Activated CD8-positive, alpha-beta T cell treated with anti-CD3 and anti-CD28 coated beads for 36 hours (primary cell): ENCODE results near the gene HAUS7. TPM values are rescaled to one million over a fixed set of nuclear protein-coding genes. Genes with fewer than 3 reads are reported as not detected.

Experiments used
- ATAC-seq: fragments of 200-7000 bp; cut with Tn5 transposase; one replicate; pipeline ENCODE4 v1.10.0; 2021; ENCODE audit warnings: mild to moderate bottlenecking, moderate library complexity
- CTCF ChIA-PET: fragments of 350-600 bp; sonication (Branson Sonifier 250); formaldehyde crosslinking; loops from one replicate; lab custom pipeline; 2021; ENCODE audit warnings: antibody characterized with exemption; lab: Charles Lee
- POLR2A ChIA-PET: fragments of 350-600 bp; sonication (Branson Sonifier 250); formaldehyde crosslinking; loops from one replicate; lab custom pipeline; 2021; ENCODE audit warnings: antibody characterized with exemption; lab: Charles Lee
- DNase-seq: peaks from one replicate; pipeline ENCODE4 v3.0.0-alpha.2; 2020
- H3K27ac Mint-ChIP-seq: one replicate; pipeline ENCODE4 v1.8.0; 2021; ENCODE audit warnings: mild to moderate bottlenecking, mixed read lengths
- H3K27me3 Mint-ChIP-seq: one replicate; pipeline ENCODE4 v1.8.0; 2021; ENCODE audit warnings: mixed read lengths
- H3K36me3 Mint-ChIP-seq: one replicate; pipeline ENCODE4 v1.8.0; 2021; ENCODE audit warnings: low read depth, mixed read lengths
- H3K4me1 Mint-ChIP-seq: one replicate; pipeline ENCODE4 v1.8.0; 2021; ENCODE audit warnings: low read depth, mixed read lengths
- H3K4me3 Mint-ChIP-seq: one replicate; pipeline ENCODE4 v1.8.0; 2021; ENCODE audit warnings: mild to moderate bottlenecking, moderate library complexity, mixed read lengths
- H3K9me3 Mint-ChIP-seq: one replicate; pipeline ENCODE4 v1.8.0; 2021; ENCODE audit warnings: mixed read lengths
- intact Hi-C: fragments of 100-400 bp; cut with micrococcal nuclease; formaldehyde crosslinking; loops from one replicate; pipeline ENCODE4 v1.10.0; 2022
- total RNA-seq, 2 experiments: library from RNA; stranded (reverse); gene quantifications; one replicate each; pipeline ENCODE4 v1.2.3, GENCODE V29; 2021
- TF ChIP-seq, protein P1 (sequence below): fragments of 200-600 bp; IDR thresholded peaks from one replicate; pipeline ENCODE4 v1.8.0; 2022; ENCODE audit warnings: antibody characterized with exemption, mild to moderate bottlenecking

HAUS7 gene
- total RNA-seq, 2 experiments from 2014 or later = 47.2 to 58.8 TPM

DNA sequence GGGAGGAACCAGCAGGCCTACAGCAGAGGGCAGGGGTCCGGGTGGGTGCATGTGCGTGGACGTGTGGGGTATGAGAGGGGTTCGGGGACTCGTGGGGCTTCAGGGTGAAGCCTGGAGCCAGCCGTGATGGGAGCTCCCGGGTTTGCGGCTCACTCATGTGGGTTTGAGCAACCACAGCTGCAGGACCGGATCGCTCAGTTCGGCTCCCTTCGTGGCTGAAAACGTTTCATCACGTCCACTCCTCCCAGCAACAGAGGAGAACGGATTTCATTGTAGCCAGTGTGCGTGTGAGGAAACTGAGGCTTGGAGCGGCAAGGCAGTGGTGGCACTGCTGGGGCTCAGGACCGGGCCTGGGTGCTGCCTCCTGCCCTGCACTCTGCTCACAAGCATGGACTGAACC, 35.0 kb upstream of the HAUS7 start:
- TF ChIP-seq, protein P1, sequence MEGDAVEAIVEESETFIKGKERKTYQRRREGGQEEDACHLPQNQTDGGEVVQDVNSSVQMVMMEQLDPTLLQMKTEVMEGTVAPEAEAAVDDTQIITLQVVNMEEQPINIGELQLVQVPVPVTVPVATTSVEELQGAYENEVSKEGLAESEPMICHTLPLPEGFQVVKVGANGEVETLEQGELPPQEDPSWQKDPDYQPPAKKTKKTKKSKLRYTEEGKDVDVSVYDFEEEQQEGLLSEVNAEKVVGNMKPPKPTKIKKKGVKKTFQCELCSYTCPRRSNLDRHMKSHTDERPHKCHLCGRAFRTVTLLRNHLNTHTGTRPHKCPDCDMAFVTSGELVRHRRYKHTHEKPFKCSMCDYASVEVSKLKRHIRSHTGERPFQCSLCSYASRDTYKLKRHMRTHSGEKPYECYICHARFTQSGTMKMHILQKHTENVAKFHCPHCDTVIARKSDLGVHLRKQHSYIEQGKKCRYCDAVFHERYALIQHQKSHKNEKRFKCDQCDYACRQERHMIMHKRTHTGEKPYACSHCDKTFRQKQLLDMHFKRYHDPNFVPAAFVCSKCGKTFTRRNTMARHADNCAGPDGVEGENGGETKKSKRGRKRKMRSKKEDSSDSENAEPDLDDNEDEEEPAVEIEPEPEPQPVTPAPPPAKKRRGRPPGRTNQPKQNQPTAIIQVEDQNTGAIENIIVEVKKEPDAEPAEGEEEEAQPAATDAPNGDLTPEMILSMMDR = no peak
- H3K4me1 Mint-ChIP-seq = no peaks in the 10 kb centered on the region
- ATAC-seq (no peak), DNase-seq (no peak)
- H3K36me3 Mint-ChIP-seq = no peaks in the 10 kb centered on the region
- H3K27ac Mint-ChIP-seq = no peak overlapping the region
- no peak overlapping the region for H3K4me3 Mint-ChIP-seq
- H3K9me3 Mint-ChIP-seq = no peaks in the 10 kb centered on the region
- ChIA-PET CTCF (interaction anchor here (0.6 to 3.8 kb wide), 2 partner anchors 33 to 44 kb away, joined by 3 to 43 read pairs; partner anchors contain the start of gene HAUS7), POLR2A (no interaction called here)
- H3K27me3 Mint-ChIP-seq = no peaks in the 10 kb centered on the region
- intact Hi-C loops = loop anchor here (5.0 kb wide), 1 partner anchor 33 kb away; the partner anchor contains the start of gene HAUS7

GRCh38 chrX:153504445-153505016, 34.2 kb upstream of the HAUS7 start:
- TF ChIP-seq, protein P1 = no peak
- Mint-ChIP-seq H3K27ac (no peak overlapping the region), H3K9me3 (no peaks in the 10 kb centered on the region), H3K4me1 (no peaks in the 10 kb centered on the region), H3K27me3 (no peaks in the 10 kb centered on the region), H3K4me3 (no peak overlapping the region), H3K36me3 (no peaks in the 10 kb centered on the region)
- intact Hi-C loops = loop anchor here (5.0 kb wide), 1 partner anchor 32 kb away; the partner anchor contains the start of gene HAUS7
- DNase-seq (no peak), ATAC-seq (no peak)
- ChIA-PET CTCF (interaction anchor here (3.8 kb wide), 1 partner anchor 32 kb away, joined by 43 read pairs; the partner anchor contains the start of gene HAUS7), POLR2A (no interaction called here)

- no peak for ATAC-seq
- no peaks in the 10 kb centered on the region for H3K36me3 Mint-ChIP-seq
- TF ChIP-seq, protein P1 = no peak
- ChIA-PET POLR2A (no interaction called here), CTCF (no interaction called here)
- no peak overlapping the region for H3K4me3 Mint-ChIP-seq
- H3K27me3 Mint-ChIP-seq = no peaks in the 10 kb centered on the region
- H3K9me3 Mint-ChIP-seq = no peaks in the 10 kb centered on the region
- DNase-seq = no peak
- intact Hi-C loops = no loop called here
- no peak overlapping the region for H3K27ac Mint-ChIP-seq
- H3K4me1 Mint-ChIP-seq = no peaks in the 10 kb centered on the region
These were observed 32.4 kb upstream of the HAUS7 start for GRCh38 chrX:153502796-153503195.

DNA sequence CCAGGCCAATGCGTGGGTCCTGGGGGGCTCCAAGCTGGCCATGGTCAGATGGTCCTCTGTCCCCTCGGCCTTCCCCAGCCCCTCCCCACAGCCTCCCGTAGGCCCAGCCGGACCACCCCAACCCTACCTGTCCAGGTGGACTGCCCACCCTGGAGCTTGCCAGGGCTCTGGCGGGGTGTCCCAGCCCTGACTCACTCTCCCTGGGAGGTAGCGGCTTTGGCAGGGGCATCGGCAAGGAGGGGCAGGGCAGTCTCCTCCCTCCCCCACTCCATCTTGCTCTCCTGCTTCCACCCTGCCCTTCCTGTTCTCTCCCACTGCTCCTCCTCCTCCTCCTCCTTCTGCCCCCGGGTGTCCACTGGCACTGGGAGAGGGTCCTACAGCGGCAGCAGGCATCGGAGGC, 31.8 kb upstream of the HAUS7 start:
- ChIA-PET CTCF (no interaction called here), POLR2A (no interaction called here)
- Mint-ChIP-seq H3K9me3 (no peaks in the 10 kb centered on the region), H3K4me3 (no peak overlapping the region), H3K4me1 (no peaks in the 10 kb centered on the region), H3K36me3 (no peaks in the 10 kb centered on the region), H3K27me3 (no peaks in the 10 kb centered on the region), H3K27ac (no peak overlapping the region)
- intact Hi-C loops = no loop called here
- TF ChIP-seq, protein P1 = no peak
- ATAC-seq = no peak
- no peak for DNase-seq

DNA sequence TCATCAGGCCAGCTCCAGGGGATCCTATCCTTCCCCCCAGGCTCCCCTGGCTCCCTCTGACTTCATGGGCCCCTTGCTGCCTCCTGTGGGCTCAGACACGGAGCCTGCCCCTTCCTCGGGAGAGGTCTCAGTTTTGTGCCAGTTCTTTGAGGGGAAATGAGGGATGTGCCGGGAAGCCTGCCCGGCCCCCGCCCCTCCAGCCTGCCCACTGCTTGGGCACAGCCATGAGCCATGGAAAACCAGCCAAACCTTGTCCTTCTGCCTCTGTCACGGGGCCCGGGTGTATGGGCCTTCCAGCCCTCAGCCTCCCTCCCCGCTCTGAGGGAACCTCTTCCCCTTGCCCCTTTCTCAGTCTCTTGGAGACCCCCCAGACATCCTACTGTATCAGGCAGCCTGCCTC, 31.2 kb upstream of the HAUS7 start:
- H3K27ac Mint-ChIP-seq = no peak overlapping the region
- H3K4me3 Mint-ChIP-seq = no peak overlapping the region
- DNase-seq = no peak
- no peaks in the 10 kb centered on the region for H3K27me3 Mint-ChIP-seq
- CTCF ChIA-PET = no interaction called here
- no peaks in the 10 kb centered on the region for H3K4me1 Mint-ChIP-seq
- H3K9me3 Mint-ChIP-seq = no peaks in the 10 kb centered on the region
- ATAC-seq = no peak
- TF ChIP-seq, protein P1 = no peak
- H3K36me3 Mint-ChIP-seq = no peaks in the 10 kb centered on the region
- POLR2A ChIA-PET = no interaction called here
- intact Hi-C loops = no loop called here
